Small intestine (tissue), 7 donors: ENCODE results near the gene STPG2. TPM values are rescaled to one million over a fixed set of nuclear protein-coding genes. Genes with fewer than 3 reads are reported as not detected.
"Not testable (repeated sequence)": the region's sequence is repeated elsewhere in the genome, so short reads cannot be mapped to it uniquely, and the experiment has no call there.

Source experiments
- DNase-seq, 2 donors: peaks; one replicate each; pipeline versions ENCODE4 v3.0.0 to v3.0.0-alpha.2; 2013
- FAIRE-seq: peaks from 2 replicates; lab custom pipeline; 2012; peaks lifted over from hg19 to GRCh38; lab: Jason Lieb, UNC
- H3K27ac ChIP-seq, 3 donors: one replicate each; pipeline ENCODE4 v1.5.1; 2013; ENCODE audit warnings: low read length in 2 of 3, mild to moderate bottlenecking in 2 of 3, control low read depth in 1 of 3, inconsistent platforms in 1 of 3, low read depth in 1 of 3, moderate library complexity in 1 of 3
- H3K27me3 ChIP-seq, 3 donors: one replicate each; pipeline ENCODE4 v1.6.1; 2013; ENCODE audit warnings: low read length in 3 of 3, inconsistent platforms in 1 of 3; ENCODE audit not compliant: control insufficient read depth in 3 of 3, insufficient read depth in 3 of 3
- H3K36me3 ChIP-seq, 3 donors: one replicate each; pipeline ENCODE4 v1.6.1; 2013; ENCODE audit warnings: low read length in 3 of 3, inconsistent platforms in 1 of 3, low read depth in 1 of 3, mild to moderate bottlenecking in 1 of 3, moderate library complexity in 1 of 3; ENCODE audit not compliant: control insufficient read depth in 3 of 3, insufficient read depth in 2 of 3
- H3K4me1 ChIP-seq, 3 donors: one replicate each; pipeline ENCODE4 v1.6.1; 2013; ENCODE audit warnings: low read length in 2 of 3, inconsistent platforms in 1 of 3, low read depth in 1 of 3, mild to moderate bottlenecking in 1 of 3, moderate library complexity in 1 of 3; ENCODE audit not compliant: control insufficient read depth in 3 of 3, insufficient read depth in 2 of 3
- H3K4me3 ChIP-seq, 3 donors: one replicate each; pipeline ENCODE4 v1.5.1; 2013; ENCODE audit warnings: low read length in 3 of 3, control low read depth in 1 of 3, inconsistent platforms in 1 of 3, low read depth in 1 of 3, mild to moderate bottlenecking in 1 of 3, moderate library complexity in 1 of 3
- H3K9me3 ChIP-seq, 2 donors: one replicate each; pipeline ENCODE4 v1.6.1; 2013; ENCODE audit warnings: low read depth in 1 of 2, low read length in 1 of 2; ENCODE audit not compliant: control insufficient read depth in 2 of 2, insufficient read depth in 1 of 2
- WGBS, 3 donors: extraction: QIAGEN DNeasy Blood & Tissue Kit; methylation state at CpG; one replicate each; pipeline ENCODE4 v1.1.7; 2013; 5-methylcytosine and 5-hydroxymethylcytosine counted together
- polyA plus RNA-seq, 4 donors: library from polyadenylated mRNA; stranded (reverse) in 3 of 4; unstranded in 1 of 4; fragments of 200-250 nt in 3 of 4; fragments of 120-200 nt in 1 of 4; gene quantifications; one replicate each; pipeline versions ENCODE4 v1.2.1 to v1.2.3, GENCODE V29; 2013
- donor health status: healthy with polysubstance abuse.
- donor health status: control.
- donor health status: control.
- donor health status: Bipolar disorder and iron deficiency.
- donor health status: healthy.

The STPG2 gene
- polyA plus RNA-seq, 4 donors: 0.01 to 0.40 TPM; not detected in 2

DNA sequence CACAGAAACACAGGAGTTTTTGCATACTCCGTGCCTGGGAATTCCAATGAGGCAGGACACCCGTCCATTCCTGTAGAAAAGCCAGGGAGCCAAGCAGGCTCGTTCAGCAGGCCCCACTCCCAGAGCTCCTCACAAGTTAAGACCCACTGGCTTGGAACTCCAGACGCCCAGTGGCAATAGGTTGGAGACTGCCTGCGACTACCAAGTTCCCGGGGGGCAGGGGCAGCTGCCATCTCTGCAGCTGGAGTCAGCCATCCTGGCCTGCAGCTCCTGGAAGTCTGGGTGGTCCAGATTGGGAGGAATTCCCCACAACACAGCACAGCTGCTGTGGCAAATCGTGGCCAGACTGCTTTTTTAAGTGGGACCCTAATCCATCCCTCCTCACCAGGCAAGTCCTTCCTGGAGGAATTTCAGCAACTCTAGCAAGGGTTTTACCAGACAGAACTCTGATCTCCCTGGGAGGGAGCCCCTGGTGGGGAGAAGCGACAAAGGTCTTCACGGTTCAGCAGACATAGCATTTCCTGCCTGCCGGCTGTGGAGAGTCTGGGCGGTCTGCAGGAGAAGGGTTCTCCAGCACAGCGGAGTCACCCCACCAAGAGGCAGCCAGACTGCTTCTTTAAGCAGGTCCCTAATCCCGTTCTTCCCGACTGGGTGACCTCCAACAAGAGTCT lies 231.9 kb downstream of the STPG2 start:
- Histone ChIP-seq H3K4me3 (no peak overlapping the region), H3K36me3 (no peaks in the 10 kb centered on the region), H3K27ac (no peak overlapping the region), H3K4me1 (peaks cover 0 to 6% (median 0%) of the 10 kb centered on the region in 3 donors), H3K27me3 (no peaks in the 10 kb centered on the region), H3K9me3 (peaks cover 0 to 4% of the 10 kb centered on the region in 2 donors)
- DNase-seq (no peak), FAIRE-seq (no peak)
- WGBS, 3 donors: 77 to 80% (median 79%) methylated on average over 14 of the region's 14 CpGs

DNA sequence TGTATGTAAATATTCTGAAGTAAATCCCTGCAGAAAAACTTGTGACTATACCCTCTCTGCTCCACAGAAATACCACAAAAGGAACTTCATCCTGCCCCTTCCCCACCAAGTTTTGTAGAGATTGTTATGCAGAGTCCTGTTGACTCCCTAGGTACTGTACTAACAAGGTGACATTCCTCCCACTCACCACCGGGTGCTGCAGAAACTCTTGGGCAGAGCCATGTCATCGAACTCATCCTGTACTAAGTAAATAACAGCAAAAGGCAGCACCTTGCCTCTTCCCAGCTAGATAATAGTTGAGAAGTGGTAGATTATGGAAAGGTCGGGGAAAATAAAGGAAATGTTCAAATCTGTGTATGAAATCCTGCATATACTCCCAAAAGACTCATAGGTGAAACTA lies 233.3 kb downstream of the STPG2 start:
- DNase-seq (no peak), FAIRE-seq (no peak)
- 33 to 52% (median 46%) methylated on average over 3 of the region's 3 CpGs for WGBS, 3 donors
- peaks cover 0 to 4% of the 10 kb centered on the region in 2 donors for H3K9me3 ChIP-seq
- H3K27ac ChIP-seq: no peak overlapping the region
- no peaks in the 10 kb centered on the region for H3K36me3 ChIP-seq
- H3K27me3 ChIP-seq: no peaks in the 10 kb centered on the region
- H3K4me1 ChIP-seq: peaks cover 0 to 6% (median 0%) of the 10 kb centered on the region in 3 donors
- H3K4me3 ChIP-seq: no peak overlapping the region

DNA sequence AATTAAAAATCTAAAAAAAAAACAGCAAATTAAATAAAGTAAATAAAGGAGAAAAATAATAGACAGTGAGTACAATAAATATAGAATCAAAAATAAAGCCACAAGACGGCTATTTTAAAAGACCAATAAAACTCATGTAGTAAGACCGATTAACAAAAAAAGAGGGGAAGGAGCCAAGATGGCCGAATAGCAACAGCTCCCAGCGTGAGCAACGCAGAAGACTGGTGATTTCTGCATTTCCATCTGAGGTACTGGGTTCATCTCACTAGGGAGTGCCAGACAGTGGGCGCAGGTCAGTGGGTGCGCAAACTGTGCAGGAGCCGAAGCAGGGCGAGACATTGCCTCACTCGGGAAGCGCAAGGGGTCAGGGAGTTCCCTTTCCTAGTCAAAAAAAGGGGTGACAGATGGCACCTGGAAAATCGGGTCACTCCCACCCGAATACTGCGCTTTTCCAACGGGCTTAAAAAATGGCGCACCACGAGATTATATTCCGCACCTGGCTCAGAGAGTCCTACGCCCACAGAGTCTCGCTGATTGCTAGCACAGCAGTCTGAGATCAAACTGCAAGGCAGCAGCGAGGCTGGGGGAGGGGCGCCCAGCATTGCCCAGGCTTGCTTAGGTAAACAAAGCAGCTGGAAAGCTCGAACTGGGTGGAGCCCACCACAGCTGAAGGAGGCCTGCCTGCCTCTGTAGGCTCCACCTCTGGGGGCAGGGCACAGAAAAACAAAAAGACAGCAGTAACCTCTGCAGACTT lies 239.7 kb downstream of the STPG2 start:
- FAIRE-seq: not testable (repeated sequence)
- 86 to 94% (median 88%) methylated on average over 19 to 23 of the region's 23 CpGs for whole genome bisulfite sequencing, 3 donors

DNA sequence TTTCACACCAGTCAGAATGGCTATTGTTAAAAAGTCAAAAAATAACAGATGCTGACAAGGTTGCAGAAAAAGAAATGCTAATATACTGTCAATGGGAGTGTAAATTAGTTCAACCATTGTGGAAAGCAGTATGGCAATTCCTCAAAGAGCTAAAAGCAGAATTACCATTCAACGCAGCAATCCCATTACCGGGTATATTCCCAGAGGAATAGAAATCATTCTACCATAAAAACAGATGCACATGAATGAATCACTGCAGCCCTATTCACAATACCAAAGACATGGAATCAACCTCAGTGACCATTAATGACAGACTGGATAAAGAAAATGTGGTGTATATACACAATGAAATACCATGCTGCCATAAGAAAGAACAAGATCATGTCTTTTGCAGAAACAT lies 243.0 kb downstream of the STPG2 start:
- Histone ChIP-seq H3K27me3 (no peaks in the 10 kb centered on the region), H3K4me1 (no peaks in the 10 kb centered on the region), H3K27ac (no peak overlapping the region), H3K9me3 (no peaks in the 10 kb centered on the region), H3K4me3 (no peak overlapping the region), H3K36me3 (no peaks in the 10 kb centered on the region)
- DNase-seq (no peak), FAIRE-seq (no peak)
- 51 to 98% (median 70%) methylated on average over 2 of the region's 2 CpGs for WGBS, 3 donors

More for the DNA sequence above, 239.7 kb downstream of the STPG2 start:
- H3K9me3 ChIP-seq, H3K27ac ChIP-seq, DNase-seq, H3K27me3 ChIP-seq, H3K4me1 ChIP-seq, H3K4me3 ChIP-seq, H3K36me3 ChIP-seq: not testable (repeated sequence)

DNA sequence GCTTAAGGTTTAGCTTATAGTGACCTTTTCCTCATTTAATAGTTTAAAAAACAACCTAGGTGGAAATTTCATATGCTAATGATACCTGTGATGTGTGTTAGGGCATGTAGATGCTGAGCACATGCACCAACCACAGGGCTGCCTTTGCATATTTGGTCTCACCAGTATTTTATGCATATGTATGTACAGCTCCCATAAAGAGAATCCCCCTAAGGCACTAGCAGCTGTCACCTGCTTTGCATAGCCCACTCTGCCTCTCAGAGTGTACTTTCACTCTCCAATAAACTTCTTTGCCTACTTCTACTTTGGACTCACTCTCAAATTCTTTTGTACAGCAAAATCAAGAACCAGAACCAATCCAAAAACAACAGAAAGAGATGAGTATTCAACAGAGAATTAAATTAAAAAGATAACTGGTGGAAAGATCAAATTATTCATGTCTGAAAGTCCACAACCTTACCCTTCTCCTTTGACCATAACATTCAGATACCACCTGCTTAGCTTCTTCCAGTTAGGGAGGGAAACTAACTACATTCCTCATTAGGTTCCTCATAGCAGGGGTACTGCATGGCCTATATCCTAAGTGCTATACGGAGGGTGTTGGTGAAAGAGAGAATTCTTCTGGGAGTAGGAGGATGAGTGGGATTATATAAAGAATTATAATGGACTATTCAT lies 250.5 kb downstream of the STPG2 start:
- Histone ChIP-seq H3K4me3 (no peak overlapping the region), H3K4me1 (no peaks in the 10 kb centered on the region), H3K36me3 (no peaks in the 10 kb centered on the region), H3K27me3 (no peaks in the 10 kb centered on the region), H3K9me3 (peaks cover 0 to 5% of the 10 kb centered on the region in 2 donors), H3K27ac (no peak overlapping the region)
- DNase-seq: no peak
- no peak for FAIRE-seq
- WGBS, 3 donors: 81 to 86% (median 82%) methylated on average over 1 of the region's 1 CpG

DNA sequence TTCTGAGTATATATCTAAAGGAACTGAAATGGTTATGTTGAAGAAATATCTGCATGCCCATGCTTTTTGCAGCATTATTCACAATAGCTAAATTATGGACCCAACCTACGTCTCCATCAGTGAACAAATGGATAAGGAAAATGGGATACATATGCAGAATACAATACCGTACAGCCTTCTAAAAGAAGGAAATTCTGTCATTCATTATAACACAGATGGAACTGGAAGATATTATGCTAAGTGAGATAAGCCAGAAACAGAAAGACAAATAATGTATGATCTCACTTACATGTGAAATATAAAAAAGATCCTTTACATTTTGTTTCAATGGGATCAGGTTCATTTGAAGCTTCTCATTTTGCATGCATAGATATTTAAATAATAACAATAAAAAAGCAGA lies 263.3 kb downstream of the STPG2 start:
- DNase-seq (no peak), FAIRE-seq (no peak)
- H3K9me3 ChIP-seq: no peaks in the 10 kb centered on the region
- H3K27me3 ChIP-seq: no peaks in the 10 kb centered on the region
- H3K4me3 ChIP-seq: no peak overlapping the region
- no peaks in the 10 kb centered on the region for H3K4me1 ChIP-seq
- 82 to 86% (median 86%) methylated on average over 2 of the region's 2 CpGs for WGBS, 3 donors
- H3K36me3 ChIP-seq: no peaks in the 10 kb centered on the region
- no peak overlapping the region for H3K27ac ChIP-seq

DNA sequence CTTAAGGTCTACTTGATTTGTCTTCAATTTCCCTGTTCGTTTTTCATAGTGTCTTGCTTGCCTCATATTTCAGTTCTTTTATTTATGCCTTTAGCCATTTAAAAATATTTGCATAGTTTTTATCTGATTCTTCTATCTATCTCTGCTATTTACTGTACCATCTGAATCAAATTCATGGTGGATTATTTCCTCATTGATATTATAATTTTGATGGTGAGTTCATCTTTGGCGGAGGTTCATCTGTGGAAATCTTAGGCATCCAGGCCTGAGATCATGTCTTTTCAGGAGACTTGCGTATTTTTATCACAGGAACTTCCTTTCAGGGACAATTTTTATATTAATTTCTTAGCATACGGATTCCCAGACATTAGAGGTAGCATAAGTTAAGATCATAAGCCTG lies 275.2 kb downstream of the STPG2 start:
- Histone ChIP-seq H3K9me3 (no peaks in the 10 kb centered on the region), H3K4me1 (no peaks in the 10 kb centered on the region), H3K4me3 (no peak overlapping the region), H3K27me3 (no peaks in the 10 kb centered on the region), H3K36me3 (no peaks in the 10 kb centered on the region), H3K27ac (no peak overlapping the region)
- no peak for DNase-seq
- 50 to 61% (median 55%) methylated on average over 4 of the region's 4 CpGs for WGBS, 3 donors
- FAIRE-seq: no peak

DNA sequence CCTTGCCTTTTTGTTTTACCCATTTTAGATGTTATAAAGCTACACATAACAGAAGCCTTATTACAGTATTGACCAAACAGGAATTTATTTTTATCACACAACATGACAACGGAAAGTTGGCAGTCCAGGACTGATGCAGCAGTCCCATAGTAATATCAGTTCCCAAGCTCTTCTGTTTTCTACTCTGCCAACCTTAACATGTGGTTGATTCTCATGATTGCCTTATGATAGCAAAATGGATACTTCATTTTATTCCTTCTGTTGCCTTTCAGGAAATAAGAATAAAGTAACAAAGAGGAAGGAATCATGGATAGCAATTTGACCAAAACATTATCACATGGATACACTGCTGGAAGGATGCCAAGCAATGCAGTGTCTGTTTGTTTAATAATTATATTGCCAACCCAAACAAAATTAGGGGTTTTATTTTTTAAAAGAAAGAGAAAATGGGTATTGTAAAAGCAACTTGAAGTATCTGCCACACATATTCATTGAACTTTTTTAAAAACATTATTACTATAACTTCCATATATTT lies 275.7 kb downstream of the STPG2 start:
- no peak overlapping the region for H3K27ac ChIP-seq
- no peak overlapping the region for H3K4me3 ChIP-seq
- no peaks in the 10 kb centered on the region for H3K27me3 ChIP-seq
- H3K36me3 ChIP-seq: no peaks in the 10 kb centered on the region
- DNase-seq (no peak), FAIRE-seq (no peak)
- H3K9me3 ChIP-seq: no peaks in the 10 kb centered on the region
- no peaks in the 10 kb centered on the region for H3K4me1 ChIP-seq
- WGBS, 3 donors: 36 to 48% (median 47%) methylated on average over 1 of the region's 1 CpG
